MM.1S (cell line): ENCODE measurements around the gene AUTS2.

Experiments
- EZH2 ChIP-seq: fragments of 300-600 bp; sonication (generic); optimal IDR thresholded peaks from 2 replicates; pipeline ENCODE3; 2017; ENCODE audit warnings: low read depth, mild to moderate bottlenecking, antibody characterized with exemption, low read length, mixed read lengths
- EZH2phosphoT487 ChIP-seq: fragments of 300-600 bp; sonication (generic); IDR thresholded peaks from 2 replicates; pipeline ENCODE4 v1.6.1; 2018; ENCODE audit warnings: antibody characterized with exemption, low read length
- TF ChIP-seq, protein P1 (sequence below): fragments of 300-600 bp; sonication (generic); IDR thresholded peaks from 2 replicates; pipeline ENCODE4 v1.5.1; 2016; ENCODE audit warnings: antibody characterized with exemption, low read length, mixed read lengths

DNA sequence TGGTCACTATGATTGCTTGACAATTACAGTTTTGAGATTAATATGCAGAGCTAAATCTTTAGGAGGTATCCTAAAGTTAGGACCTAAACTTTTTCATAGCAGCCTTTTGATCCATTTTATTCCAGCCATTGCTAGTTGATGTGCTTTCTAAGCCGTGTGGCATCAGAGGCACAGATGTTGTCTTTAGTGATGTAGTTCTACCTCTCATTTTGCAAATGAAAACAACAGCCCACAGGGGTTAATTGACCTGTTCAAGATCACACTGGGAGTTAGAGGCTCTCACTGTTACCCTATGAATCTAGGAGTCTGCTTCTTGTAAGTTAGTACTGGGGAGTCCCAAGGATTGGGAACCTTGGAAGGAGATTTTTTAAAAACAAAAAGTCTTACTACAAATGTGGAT, 10.6 kb downstream of the AUTS2 start:
- TF ChIP-seq, protein P1, sequence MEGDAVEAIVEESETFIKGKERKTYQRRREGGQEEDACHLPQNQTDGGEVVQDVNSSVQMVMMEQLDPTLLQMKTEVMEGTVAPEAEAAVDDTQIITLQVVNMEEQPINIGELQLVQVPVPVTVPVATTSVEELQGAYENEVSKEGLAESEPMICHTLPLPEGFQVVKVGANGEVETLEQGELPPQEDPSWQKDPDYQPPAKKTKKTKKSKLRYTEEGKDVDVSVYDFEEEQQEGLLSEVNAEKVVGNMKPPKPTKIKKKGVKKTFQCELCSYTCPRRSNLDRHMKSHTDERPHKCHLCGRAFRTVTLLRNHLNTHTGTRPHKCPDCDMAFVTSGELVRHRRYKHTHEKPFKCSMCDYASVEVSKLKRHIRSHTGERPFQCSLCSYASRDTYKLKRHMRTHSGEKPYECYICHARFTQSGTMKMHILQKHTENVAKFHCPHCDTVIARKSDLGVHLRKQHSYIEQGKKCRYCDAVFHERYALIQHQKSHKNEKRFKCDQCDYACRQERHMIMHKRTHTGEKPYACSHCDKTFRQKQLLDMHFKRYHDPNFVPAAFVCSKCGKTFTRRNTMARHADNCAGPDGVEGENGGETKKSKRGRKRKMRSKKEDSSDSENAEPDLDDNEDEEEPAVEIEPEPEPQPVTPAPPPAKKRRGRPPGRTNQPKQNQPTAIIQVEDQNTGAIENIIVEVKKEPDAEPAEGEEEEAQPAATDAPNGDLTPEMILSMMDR: no peak
- TF ChIP-seq EZH2 (no peak), EZH2phosphoT487 (no peak)
